Left lung (tissue), 10 donors: ENCODE measurements around the gene SLC17A9. TPM values are rescaled to one million over a fixed set of nuclear protein-coding genes. Genes with fewer than 3 reads are reported as not detected.
A peak's percentile ranks its signal among the peaks of the same experiment; 100 is the strongest.

ENCODE experiments used
- ATAC-seq: fragments of 200-7000 bp; cut with Tn5 transposase; one replicate; pipeline ENCODE4 v1.9.1; 2020; ENCODE audit warnings: moderate library complexity
- DNase-seq, 4 donors: peaks; one replicate each; pipeline ENCODE4 v3.0.0-alpha.2; 2013 to 2020
- H3K27ac ChIP-seq, 2 donors: fragments of 200-600 bp; sonication (generic) in 1 of 2; one replicate each; pipeline versions ENCODE4 v1.5.0 to v1.8.0; 2020 to 2021
- H3K27me3 ChIP-seq, 2 donors: fragments of 200-600 bp; sonication (generic) in 1 of 2; one replicate each; pipeline versions ENCODE4 v1.5.0 to v1.8.0; 2020 to 2021
- H3K36me3 ChIP-seq, 2 donors: fragments of 200-600 bp; sonication (generic) in 1 of 2; one replicate each; pipeline versions ENCODE4 v1.5.0 to v1.8.0; 2020 to 2021
- H3K4me1 ChIP-seq, 2 donors: fragments of 200-600 bp; one replicate each; pipeline ENCODE4 v1.8.0; 2021
- H3K4me3 ChIP-seq, 2 donors: fragments of 200-600 bp; sonication (generic) in 1 of 2; one replicate each; pipeline versions ENCODE4 v1.5.0 to v1.8.0; 2020 to 2021; ENCODE audit warnings: mild to moderate bottlenecking in 1 of 2
- H3K9me3 ChIP-seq, 2 donors: fragments of 200-600 bp; sonication (generic) in 1 of 2; one replicate each; pipeline versions ENCODE4 v1.5.0 to v1.8.0; 2020 to 2021
- CTCF ChIP-seq, 2 donors: fragments of 200-600 bp; sonication (generic) in 1 of 2; IDR thresholded peaks; one replicate each; pipeline versions ENCODE4 v1.5.0 to v1.8.0; 2021; ENCODE audit warnings: antibody characterized with exemption in 2 of 2
- intact Hi-C, 2 donors: fragments of 100-400 bp; cut with DNase I; formaldehyde crosslinking; loops; one replicate each; pipeline versions ENCODE4 v1.11.2 to v1.14.2; 2022
- polyA plus RNA-seq, 6 donors: library from polyadenylated mRNA; unstranded; fragments of 120-200 nt; gene quantifications; one replicate each; pipeline ENCODE4 v1.2.1, GENCODE V29; 2013; ENCODE audit not compliant: insufficient read length in 6 of 6
- total RNA-seq, 2 donors: library from RNA; stranded (reverse); fragmentation: NEBNext Ultra II Directional; extraction: Animal tissue kit (Norgen Biotek cat#: 25700); gene quantifications; one replicate each; pipeline ENCODE4 v1.2.1, GENCODE V29; 2021
- donor health status: DM: no; HTN: yes; CAD: no.
- donor health status: DM: no; HTN: no; CAD: no.

The SLC17A9 gene
- total and polyA plus RNA-seq, 8 donors: 2.1 to 18.1 (median 3.7) TPM

GRCh38 chr20:62914970-62915457 is 37.5 kb upstream of the SLC17A9 start:
- Histone ChIP-seq H3K4me3 (no peak overlapping the region), H3K27ac (peak overlapping the region in 1 of 2 donors; percentile 38), H3K27me3 (no peaks in the 10 kb centered on the region), H3K4me1 (peaks cover 23 to 65% of the 10 kb centered on the region in 2 donors), H3K9me3 (no peaks in the 10 kb centered on the region), H3K36me3 (peaks cover 0 to 38% of the 10 kb centered on the region in 2 donors)
- TF ChIP-seq CTCF (IDR thresholded peaks at IDR 0.05): no peak
- intact Hi-C loops: no loop called here
- ATAC-seq: peak; percentile 79
- DNase-seq: peak in 2 of 4 donors; percentile 29 to 64

- Histone ChIP-seq H3K4me3 (no peak overlapping the region), H3K4me1 (peaks cover 27 to 83% of the 10 kb centered on the region in 2 donors), H3K9me3 (no peaks in the 10 kb centered on the region), H3K36me3 (peaks cover 0 to 20% of the 10 kb centered on the region in 2 donors), H3K27me3 (no peaks in the 10 kb centered on the region), H3K27ac (no peak overlapping the region)
- no peak for TF ChIP-seq CTCF (IDR thresholded peaks at IDR 0.05)
- DNase-seq: no peak
- ATAC-seq: no peak
- intact Hi-C loops: no loop called here
Measured at GRCh38 chr20:62916703-62917476, 35.6 kb upstream of the SLC17A9 start.

GRCh38 chr20:62917720-62918119 is 34.8 kb upstream of the SLC17A9 start:
- Histone ChIP-seq H3K36me3 (peaks cover 0 to 11% of the 10 kb centered on the region in 2 donors), H3K4me1 (peaks cover 31 to 92% of the 10 kb centered on the region in 2 donors), H3K9me3 (no peaks in the 10 kb centered on the region), H3K27me3 (no peaks in the 10 kb centered on the region), H3K4me3 (no peak overlapping the region), H3K27ac (no peak overlapping the region)
- no peak for DNase-seq
- ATAC-seq: no peak
- intact Hi-C loops: no loop called here
- TF ChIP-seq CTCF (IDR thresholded peaks at IDR 0.05): no peak

DNA sequence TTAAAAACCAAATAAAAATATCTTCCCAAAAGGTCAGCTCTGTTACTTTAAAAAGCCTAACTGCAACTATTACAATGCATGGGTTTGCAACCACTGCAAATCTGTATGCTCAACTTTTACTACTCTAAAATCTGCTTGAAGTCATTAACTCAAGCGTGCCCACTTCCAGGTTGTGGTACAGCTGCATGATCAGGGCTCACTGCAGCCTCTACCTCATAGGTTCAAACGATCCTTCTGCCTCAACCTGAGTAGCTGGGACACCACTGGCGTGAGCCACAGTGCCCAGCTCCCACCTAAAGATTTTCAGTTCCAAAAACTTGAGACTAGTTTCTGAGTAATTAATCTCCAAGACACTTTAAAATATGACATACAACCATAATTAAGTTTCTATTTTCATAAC is 34.4 kb upstream of the SLC17A9 start:
- H3K9me3 ChIP-seq: no peaks in the 10 kb centered on the region
- no peak overlapping the region for H3K27ac ChIP-seq
- H3K27me3 ChIP-seq: no peaks in the 10 kb centered on the region
- no peak overlapping the region for H3K4me3 ChIP-seq
- DNase-seq (no peak), ATAC-seq (no peak)
- intact Hi-C loops: no loop called here
- TF ChIP-seq CTCF (IDR thresholded peaks at IDR 0.05): no peak
- peaks cover 35 to 96% of the 10 kb centered on the region in 2 donors for H3K4me1 ChIP-seq
- peaks cover 0 to 7% of the 10 kb centered on the region in 2 donors for H3K36me3 ChIP-seq

DNA sequence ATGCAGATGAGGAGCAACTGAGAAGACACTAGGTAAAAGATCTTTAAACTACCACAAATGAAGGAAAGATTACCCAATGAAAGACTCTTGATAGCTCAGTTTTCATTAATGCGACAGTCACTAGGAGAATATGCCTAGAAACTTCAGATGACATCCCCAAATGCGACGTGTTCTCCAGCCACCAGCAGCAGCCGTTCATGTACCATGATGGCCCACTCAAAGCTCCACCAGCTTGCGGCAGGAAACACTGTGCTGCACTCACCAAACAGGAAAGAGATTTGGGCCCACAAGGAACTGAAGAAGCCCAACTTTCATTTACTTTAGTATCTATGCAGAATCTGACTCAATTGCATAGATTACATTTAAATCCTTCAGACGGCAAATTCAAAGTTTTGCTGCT is 33.7 kb upstream of the SLC17A9 start:
- Histone ChIP-seq H3K36me3 (peaks cover 0 to under 1% of the 10 kb centered on the region in 2 donors), H3K9me3 (no peaks in the 10 kb centered on the region), H3K4me1 (peaks cover 42 to 100% of the 10 kb centered on the region in 2 donors), H3K4me3 (no peak overlapping the region), H3K27ac (no peak overlapping the region), H3K27me3 (no peaks in the 10 kb centered on the region)
- DNase-seq: no peak
- ATAC-seq: no peak
- intact Hi-C loops: no loop called here
- no peak for TF ChIP-seq CTCF (IDR thresholded peaks at IDR 0.05)
